Osteoblast (primary cell): ENCODE data around the gene MMD. TPM values are rescaled to one million over a fixed set of nuclear protein-coding genes. Genes with fewer than 3 reads are reported as not detected.
A peak's percentile ranks its signal among the peaks of the same experiment; 100 is the strongest.

Source experiments
- DNase-seq: peaks from one replicate; pipeline ENCODE4 v3.0.0; 2011; ENCODE audit warnings: low spot score, mixed read lengths; ENCODE audit not compliant: insufficient read length; ENCODE audit errors: missing footprints
- H2AFZ ChIP-seq: 2 replicates; pipeline ENCODE4 v1.6.0; 2011; ENCODE audit warnings: mild to moderate bottlenecking, low read length
- H3K27ac ChIP-seq: 2 replicates; pipeline ENCODE4 v1.5.1; 2011; ENCODE audit warnings: mild to moderate bottlenecking, low read depth, low read length, moderate library complexity
- H3K27me3 ChIP-seq: 2 replicates; pipeline ENCODE4 v1.6.0; 2012; ENCODE audit warnings: mild to moderate bottlenecking, control low read depth, inconsistent platforms, low read length, moderate library complexity; ENCODE audit not compliant: insufficient read depth
- H3K36me3 ChIP-seq: 2 replicates; pipeline ENCODE4 v1.5.1; 2011; ENCODE audit warnings: mild to moderate bottlenecking, low read length, control low read depth, moderate library complexity; ENCODE audit not compliant: insufficient read depth
- H3K4me1 ChIP-seq: 2 replicates; pipeline ENCODE4 v1.5.1; 2011; ENCODE audit warnings: mild to moderate bottlenecking, low read length, control low read depth, moderate library complexity; ENCODE audit not compliant: insufficient read depth
- H3K4me2 ChIP-seq: 2 replicates; pipeline ENCODE4 v1.6.0; 2011; ENCODE audit warnings: mild to moderate bottlenecking, low read length; ENCODE audit not compliant: insufficient read depth
- H3K4me3 ChIP-seq: fragments of 200-600 bp; sonication (generic); 3 replicates; pipeline ENCODE4 v1.5.1; 2012; ENCODE audit warnings: mild to moderate bottlenecking, low read length, inconsistent platforms; ENCODE audit not compliant: insufficient read depth
- H3K79me2 ChIP-seq: 2 replicates; pipeline ENCODE4 v1.6.0; 2012; ENCODE audit warnings: mild to moderate bottlenecking, low read length, control low read depth, inconsistent platforms; ENCODE audit not compliant: insufficient read depth
- H3K9me3 ChIP-seq: 2 replicates; pipeline ENCODE4 v1.5.1; 2011; ENCODE audit warnings: low read depth, low read length, control low read depth
- H4K20me1 ChIP-seq: 2 replicates; pipeline ENCODE4 v1.6.0; 2012; ENCODE audit warnings: mild to moderate bottlenecking, low read length, control low read depth; ENCODE audit not compliant: insufficient read depth
- total RNA-seq: library from RNA; depleted of rRNA; stranded (reverse); fragments of >200 nt; gene quantifications from 2 replicates; pipeline ENCODE4 v1.2.3, GENCODE V29; 2012
- TF ChIP-seq, protein P1 (sequence below): IDR thresholded peaks from 2 replicates; pipeline ENCODE4 v1.5.1; 2011; ENCODE audit warnings: mild to moderate bottlenecking, low read depth, low read length, moderate library complexity; ENCODE audit errors: extremely low read depth

MMD gene
- total RNA-seq, 1 donor = 6.5 TPM

DNA sequence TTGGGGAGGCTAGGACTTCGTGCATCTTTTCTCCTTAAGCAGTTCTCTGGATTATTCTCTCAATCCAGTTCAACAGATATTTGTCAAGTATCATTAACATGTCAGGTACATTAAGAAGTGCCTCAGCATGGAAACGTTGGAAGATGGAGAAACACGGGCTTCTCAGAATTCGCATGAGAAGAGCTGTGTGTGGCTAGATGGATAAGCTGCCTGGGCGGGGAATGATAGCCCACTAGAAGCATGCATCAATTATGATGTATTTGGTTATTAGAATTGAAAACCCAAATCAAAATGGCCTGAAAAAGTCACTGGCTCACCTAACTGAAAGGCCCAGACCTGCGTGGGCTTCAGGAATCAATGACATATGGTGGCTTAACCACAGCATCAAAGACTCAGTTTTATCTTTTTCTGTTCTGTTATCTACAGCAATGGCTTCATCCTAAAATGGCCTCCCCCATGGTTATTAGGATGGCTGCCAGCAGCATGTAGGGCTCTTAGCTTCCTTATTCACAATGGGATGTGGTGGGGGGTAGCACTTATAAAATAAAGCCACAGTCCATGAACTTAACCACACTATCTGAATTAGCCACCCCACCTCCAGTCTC, 43.9 kb downstream of the MMD start:
- Histone ChIP-seq H3K27ac (no peak overlapping the region), H3K36me3 (no peaks in the 10 kb centered on the region), H3K4me3 (no peak overlapping the region), H3K27me3 (no peaks in the 10 kb centered on the region), H3K4me1 (no peaks in the 10 kb centered on the region), H2AFZ (no peak overlapping the region), H3K79me2 (no peaks in the 10 kb centered on the region), H4K20me1 (no peaks in the 10 kb centered on the region), H3K9me3 (no peaks in the 10 kb centered on the region), H3K4me2 (no peak overlapping the region)
- no peak for DNase-seq
- TF ChIP-seq, protein P1, sequence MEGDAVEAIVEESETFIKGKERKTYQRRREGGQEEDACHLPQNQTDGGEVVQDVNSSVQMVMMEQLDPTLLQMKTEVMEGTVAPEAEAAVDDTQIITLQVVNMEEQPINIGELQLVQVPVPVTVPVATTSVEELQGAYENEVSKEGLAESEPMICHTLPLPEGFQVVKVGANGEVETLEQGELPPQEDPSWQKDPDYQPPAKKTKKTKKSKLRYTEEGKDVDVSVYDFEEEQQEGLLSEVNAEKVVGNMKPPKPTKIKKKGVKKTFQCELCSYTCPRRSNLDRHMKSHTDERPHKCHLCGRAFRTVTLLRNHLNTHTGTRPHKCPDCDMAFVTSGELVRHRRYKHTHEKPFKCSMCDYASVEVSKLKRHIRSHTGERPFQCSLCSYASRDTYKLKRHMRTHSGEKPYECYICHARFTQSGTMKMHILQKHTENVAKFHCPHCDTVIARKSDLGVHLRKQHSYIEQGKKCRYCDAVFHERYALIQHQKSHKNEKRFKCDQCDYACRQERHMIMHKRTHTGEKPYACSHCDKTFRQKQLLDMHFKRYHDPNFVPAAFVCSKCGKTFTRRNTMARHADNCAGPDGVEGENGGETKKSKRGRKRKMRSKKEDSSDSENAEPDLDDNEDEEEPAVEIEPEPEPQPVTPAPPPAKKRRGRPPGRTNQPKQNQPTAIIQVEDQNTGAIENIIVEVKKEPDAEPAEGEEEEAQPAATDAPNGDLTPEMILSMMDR = no peak

DNA sequence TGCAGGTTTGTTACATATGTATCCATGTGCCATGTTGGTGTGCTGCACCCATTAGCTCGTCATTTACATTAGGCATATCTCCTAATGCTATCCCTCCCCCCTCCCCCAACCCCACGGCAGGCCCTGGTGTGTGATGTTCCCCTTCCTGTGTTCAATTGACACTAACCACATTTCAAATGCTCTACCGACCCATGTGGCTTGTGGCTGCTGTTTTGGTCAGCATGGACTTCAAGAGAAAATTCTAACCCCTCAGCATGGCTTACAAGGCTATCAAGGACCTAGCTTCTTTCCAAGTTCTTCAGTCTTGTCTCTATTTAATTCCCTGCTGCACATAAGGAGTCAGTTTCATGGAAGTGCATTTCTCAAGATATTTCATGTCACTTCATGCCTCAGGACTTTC, 52.9 kb downstream of the MMD start:
- H3K36me3 ChIP-seq = no peaks in the 10 kb centered on the region
- no peak overlapping the region for H2AFZ ChIP-seq
- no peaks in the 10 kb centered on the region for H3K79me2 ChIP-seq
- no peaks in the 10 kb centered on the region for H4K20me1 ChIP-seq
- no peak for DNase-seq
- H3K27ac ChIP-seq = no peak overlapping the region
- H3K4me2 ChIP-seq = no peak overlapping the region
- TF ChIP-seq, protein P1 = no peak
- no peak overlapping the region for H3K4me3 ChIP-seq
- no peaks in the 10 kb centered on the region for H3K9me3 ChIP-seq
- no peaks in the 10 kb centered on the region for H3K4me1 ChIP-seq
- H3K27me3 ChIP-seq = peaks cover 15% of the 10 kb centered on the region

DNA sequence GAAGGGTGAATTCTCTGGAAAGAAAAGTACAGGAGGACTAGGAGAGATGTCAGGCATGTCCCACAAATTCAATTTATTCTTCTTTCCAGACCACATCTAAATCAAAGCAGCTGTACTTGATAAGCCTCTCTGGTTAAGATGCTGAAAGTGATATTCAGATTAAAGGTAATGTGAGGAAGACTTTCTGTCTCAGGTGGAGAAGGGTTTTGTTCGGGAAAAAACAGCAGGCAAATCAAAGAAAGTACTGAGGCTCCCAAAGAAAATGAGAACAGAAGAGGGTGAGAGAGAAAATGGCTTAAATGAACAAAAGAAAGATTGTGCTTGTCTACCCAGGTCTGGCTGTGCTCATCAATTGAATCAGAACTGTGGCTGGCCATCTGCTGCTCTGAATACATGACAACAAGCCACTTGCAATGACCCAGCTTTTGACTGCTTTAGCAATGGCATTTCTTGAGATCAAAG, 55.6 kb downstream of the MMD start:
- Histone ChIP-seq H4K20me1 (no peaks in the 10 kb centered on the region), H3K4me2 (no peak overlapping the region), H3K36me3 (no peaks in the 10 kb centered on the region), H3K9me3 (no peaks in the 10 kb centered on the region), H3K27me3 (peaks cover 15% of the 10 kb centered on the region), H3K4me1 (no peaks in the 10 kb centered on the region), H2AFZ (no peak overlapping the region), H3K27ac (no peak overlapping the region), H3K4me3 (no peak overlapping the region), H3K79me2 (no peaks in the 10 kb centered on the region)
- TF ChIP-seq, protein P1 = no peak
- DNase-seq = peak; percentile 5

DNA sequence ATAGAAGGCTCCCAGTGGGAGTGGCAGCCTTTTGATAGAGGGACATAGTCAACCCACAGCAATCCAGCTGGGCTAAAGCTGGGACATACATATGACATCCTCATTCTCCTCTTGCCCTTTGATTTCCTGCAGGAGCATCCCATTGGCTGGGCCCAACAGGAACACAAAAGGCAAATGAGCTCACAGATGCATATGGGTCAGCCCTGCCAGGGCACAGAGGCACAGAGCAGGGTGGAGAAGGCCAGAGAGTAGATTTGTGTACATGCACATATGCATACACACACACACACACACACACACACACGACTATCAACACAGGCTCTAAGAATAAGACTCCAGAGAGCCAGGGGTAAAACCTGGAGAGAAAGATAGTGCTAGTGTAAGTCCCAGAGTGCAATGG, 58.6 kb downstream of the MMD start:
- H3K27me3 ChIP-seq = peaks cover 15% of the 10 kb centered on the region
- H4K20me1 ChIP-seq = no peaks in the 10 kb centered on the region
- no peak overlapping the region for H2AFZ ChIP-seq
- no peaks in the 10 kb centered on the region for H3K36me3 ChIP-seq
- H3K9me3 ChIP-seq = no peaks in the 10 kb centered on the region
- H3K4me1 ChIP-seq = no peaks in the 10 kb centered on the region
- H3K4me3 ChIP-seq = no peak overlapping the region
- H3K79me2 ChIP-seq = no peaks in the 10 kb centered on the region
- no peak overlapping the region for H3K27ac ChIP-seq
- DNase-seq = no peak
- TF ChIP-seq, protein P1 = no peak
- H3K4me2 ChIP-seq = no peak overlapping the region
